Muscle layer of colon (tissue), 2 donors: ENCODE measurements around the gene ADM2.

Experiments
- H3K27ac ChIP-seq: one replicate; pipeline ENCODE4 v1.7.0; 2013; ENCODE audit warnings: low read depth, mild to moderate bottlenecking, low read length, moderate library complexity
- H3K27me3 ChIP-seq, 2 donors: one replicate each; pipeline ENCODE4 v1.7.0; 2013; ENCODE audit warnings: low read length in 2 of 2, mild to moderate bottlenecking in 2 of 2; ENCODE audit not compliant: insufficient read depth in 2 of 2, control insufficient read depth in 1 of 2
- H3K36me3 ChIP-seq: one replicate; pipeline ENCODE4 v1.7.0; 2013; ENCODE audit warnings: mild to moderate bottlenecking, low read length; ENCODE audit not compliant: insufficient read depth
- H3K4me1 ChIP-seq: one replicate; pipeline ENCODE4 v1.7.0; 2013; ENCODE audit warnings: mild to moderate bottlenecking, low read length; ENCODE audit not compliant: insufficient read depth
- H3K4me3 ChIP-seq, 2 donors: one replicate each; pipeline ENCODE4 v1.7.0; 2013; ENCODE audit warnings: low read length in 2 of 2, low read depth in 1 of 2, mild to moderate bottlenecking in 1 of 2, moderate library complexity in 1 of 2
- H3K9ac ChIP-seq: one replicate; pipeline ENCODE4 v1.7.0; 2013; ENCODE audit warnings: low read length
- H3K9me3 ChIP-seq: one replicate; pipeline ENCODE4 v1.7.0; 2013; ENCODE audit warnings: mild to moderate bottlenecking, low read length
- donor health status: abdominal sarcoma.
- donor health status: Adenocarcinoma of cecum.

ADM2 gene

GRCh38 chr22:50521710-50522109 is 40.4 kb downstream of the ADM2 start:
- Histone ChIP-seq H3K27ac (no peak overlapping the region), H3K27me3 (no peaks in the 10 kb centered on the region), H3K4me1 (peaks cover 12% of the 10 kb centered on the region), H3K9me3 (no peaks in the 10 kb centered on the region), H3K36me3 (peaks cover 61% of the 10 kb centered on the region), H3K4me3 (no peak overlapping the region), H3K9ac (no peak overlapping the region)

- Histone ChIP-seq H3K4me3 (no peak overlapping the region), H3K9me3 (no peaks in the 10 kb centered on the region), H3K36me3 (peaks cover 56% of the 10 kb centered on the region), H3K9ac (no peak overlapping the region), H3K27ac (no peak overlapping the region), H3K4me1 (peaks cover 12% of the 10 kb centered on the region), H3K27me3 (no peaks in the 10 kb centered on the region)
Observed at GRCh38 chr22:50522208-50522805, 41.0 kb downstream of the ADM2 start.

- H3K4me3 ChIP-seq, result no peak overlapping the region
Observed at GRCh38 chr22:50522806-50523438, 41.6 kb downstream of the ADM2 start.

GRCh38 chr22:50523458-50523805 is 42.1 kb downstream of the ADM2 start:
- Histone ChIP-seq H3K27me3 (no peaks in the 10 kb centered on the region), H3K4me1 (peaks cover 12% of the 10 kb centered on the region), H3K4me3 (no peak overlapping the region), H3K36me3 (peaks cover 45% of the 10 kb centered on the region), H3K9me3 (no peaks in the 10 kb centered on the region), H3K27ac (no peak overlapping the region), H3K9ac (no peak overlapping the region)

More at GRCh38 chr22:50522806-50523438, 41.6 kb downstream of the ADM2 start:
- Histone ChIP-seq H3K9ac (no peak overlapping the region), H3K27me3 (no peaks in the 10 kb centered on the region), H3K9me3 (no peaks in the 10 kb centered on the region), H3K36me3 (peaks cover 49% of the 10 kb centered on the region), H3K27ac (no peak overlapping the region), H3K4me1 (peaks cover 12% of the 10 kb centered on the region)

GRCh38 chr22:50523806-50524675 is 42.7 kb downstream of the ADM2 start:
- peaks cover 12% of the 10 kb centered on the region for H3K4me1 ChIP-seq
- H3K27me3 ChIP-seq, result peaks cover 0 to 2% of the 10 kb centered on the region in 2 donors
- no peak overlapping the region for H3K9ac ChIP-seq
- H3K27ac ChIP-seq, result peak overlapping the region; percentile 88
- H3K4me3 ChIP-seq, result peak overlapping the region in 1 of 2 donors; percentile 65
- peaks cover 40% of the 10 kb centered on the region for H3K36me3 ChIP-seq
- no peaks in the 10 kb centered on the region for H3K9me3 ChIP-seq

- Histone ChIP-seq H3K36me3 (peaks cover 34% of the 10 kb centered on the region), H3K4me3 (peak overlapping the region; percentile 65 to 94), H3K27ac (peak overlapping the region; percentile 88), H3K4me1 (peaks cover 12% of the 10 kb centered on the region), H3K27me3 (peaks cover 0 to 8% of the 10 kb centered on the region in 2 donors), H3K9me3 (no peaks in the 10 kb centered on the region), H3K9ac (peak overlapping the region; percentile 68)
Observed at GRCh38 chr22:50524676-50525103, 43.3 kb downstream of the ADM2 start.

- peak within 1 kb of the TSS; percentile 68 for H3K9ac ChIP-seq
- peaks cover 14% of the 10 kb centered on the region for H3K4me1 ChIP-seq
- H3K27ac ChIP-seq, result peak within 1 kb of the TSS; percentile 88
- peaks cover 32% of the 10 kb centered on the region for H3K36me3 ChIP-seq
- no peaks in the 10 kb centered on the region for H3K9me3 ChIP-seq
- H3K4me3 ChIP-seq, result peak within 1 kb of the TSS; percentile 65 to 94
- H3K27me3 ChIP-seq, result peaks cover 0 to 14% of the 10 kb centered on the region in 2 donors
Observed at GRCh38 chr22:50525104-50525857, 43.9 kb downstream of the ADM2 start, which contains the start of gene SCO2. TSS of gene SCO2 (minus strand) at chr22:50525598. CDS start at chr22:50524411, 1,187 bp downstream.

- H3K9me3 ChIP-seq, result no peaks in the 10 kb centered on the region
- H3K4me1 ChIP-seq, result peaks cover 19% of the 10 kb centered on the region
- no peak overlapping the region for H3K9ac ChIP-seq
- peak overlapping the region; percentile 81 for H3K27ac ChIP-seq
- peaks cover 30% of the 10 kb centered on the region for H3K36me3 ChIP-seq
- peaks cover under 1 to 19% of the 10 kb centered on the region in 2 donors for H3K27me3 ChIP-seq
- H3K4me3 ChIP-seq, result peak overlapping the region; percentile 65 to 94
Observed at GRCh38 chr22:50525858-50526107, 44.4 kb downstream of the ADM2 start.

- Histone ChIP-seq H3K4me3 (peak overlapping the region; percentile 65 to 94), H3K9me3 (no peaks in the 10 kb centered on the region), H3K9ac (no peak overlapping the region), H3K4me1 (peaks cover 23% of the 10 kb centered on the region), H3K27me3 (peaks cover 5 to 24% of the 10 kb centered on the region in 2 donors), H3K27ac (peak overlapping the region; percentile 81), H3K36me3 (peaks cover 25% of the 10 kb centered on the region)
Observed at GRCh38 chr22:50526108-50526833, 44.9 kb downstream of the ADM2 start.

GRCh38 chr22:50526834-50527801 is 45.8 kb downstream of the ADM2 start:
- H3K4me3 ChIP-seq, result peak overlapping the region; percentile 65 to 94
- H3K27ac ChIP-seq, result peak overlapping the region; percentile 81
- H3K4me1 ChIP-seq, result peaks cover 25% of the 10 kb centered on the region
- peaks cover 17% of the 10 kb centered on the region for H3K36me3 ChIP-seq
- H3K9me3 ChIP-seq, result no peaks in the 10 kb centered on the region
- peaks cover 8 to 32% of the 10 kb centered on the region in 2 donors for H3K27me3 ChIP-seq
- H3K9ac ChIP-seq, result no peak overlapping the region
